Thoracic aorta (tissue), 2 donors: ENCODE data around the gene VWC2. TPM values are rescaled to one million over a fixed set of nuclear protein-coding genes. Genes with fewer than 3 reads are reported as not detected.

Source experiments
- ATAC-seq: fragments of 150-250 bp; one replicate; pipeline ENCODE4 v1.8.0; 2017; ENCODE audit warnings: low read depth; ENCODE audit not compliant: insufficient number of reproducible peaks, low FRiP score
- DNase-seq: peaks from one replicate; pipeline ENCODE4 v3.0.0-alpha.2; 2020; ENCODE audit warnings: low spot score
- H3K27ac ChIP-seq, 2 donors: fragments of 200-600 bp; sonication (generic); 1 replicate in 1 of 2; 2 replicates in 1 of 2; pipeline ENCODE4 v1.5.1; 2016; ENCODE audit warnings: mild to moderate bottlenecking in 2 of 2, moderate library complexity in 2 of 2
- H3K27me3 ChIP-seq: fragments of 200-600 bp; sonication (generic); replicated peaks from 2 replicates; pipeline ENCODE4 v1.6.0; 2016; ENCODE audit warnings: mild to moderate bottlenecking; ENCODE audit not compliant: insufficient read depth
- H3K36me3 ChIP-seq: fragments of 200-600 bp; sonication (generic); one replicate; pipeline ENCODE4 v1.5.1; 2016
- H3K4me1 ChIP-seq, 2 donors: fragments of 200-600 bp; sonication (generic); 1 replicate in 1 of 2; 2 replicates in 1 of 2; pipeline versions ENCODE4 v1.5.1 to v1.6.0; 2016; ENCODE audit warnings: low read depth in 2 of 2, mild to moderate bottlenecking in 1 of 2; ENCODE audit not compliant: control insufficient read depth in 1 of 2
- H3K4me3 ChIP-seq: fragments of 200-600 bp; sonication (generic); 2 replicates; pipeline ENCODE4 v1.5.1; 2016; ENCODE audit warnings: mild to moderate bottlenecking
- H3K9me3 ChIP-seq: fragments of 200-600 bp; sonication (generic); 2 replicates; pipeline ENCODE4 v1.5.1; 2016
- CTCF ChIP-seq: fragments of 200-600 bp; sonication (generic); IDR thresholded peaks from one replicate; pipeline ENCODE4 v1.5.1; 2019; ENCODE audit warnings: antibody characterized with exemption
- total RNA-seq, 2 donors: library from RNA; depleted of rRNA; stranded (reverse); fragments of >200 nt; gene quantifications; one replicate each; pipeline versions ENCODE4 v1.1.0 to v1.2.3, GENCODE V29; 2016

VWC2 gene
- total RNA-seq, 2 donors from 2014 or later = 0.14 TPM; not detected in 1

DNA sequence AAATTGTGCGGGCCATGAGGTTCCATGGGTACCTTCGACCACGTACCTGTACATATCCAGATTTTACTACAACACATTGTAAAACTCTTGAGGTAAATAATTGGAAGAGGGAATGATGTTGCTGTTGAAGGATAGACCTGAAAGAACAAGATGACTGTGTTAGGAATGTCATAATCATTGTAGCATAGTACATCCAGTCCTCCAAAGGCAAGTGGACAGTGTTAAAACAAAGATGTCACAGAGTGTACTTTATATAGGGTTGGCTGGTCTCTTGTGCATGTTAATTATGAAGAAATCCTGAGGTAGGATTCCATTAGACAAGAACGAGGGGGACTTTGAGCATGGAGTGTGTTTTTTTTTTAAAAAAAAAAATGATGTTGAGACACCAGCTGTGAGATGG lies 30.4 kb downstream of the VWC2 start:
- H3K27ac ChIP-seq = no peak overlapping the region
- H3K9me3 ChIP-seq = no peaks in the 10 kb centered on the region
- no peaks in the 10 kb centered on the region for H3K36me3 ChIP-seq
- no peak overlapping the region for H3K4me3 ChIP-seq
- H3K27me3 ChIP-seq = no peaks in the 10 kb centered on the region
- ATAC-seq = no peak
- DNase-seq = no peak
- H3K4me1 ChIP-seq = no peaks in the 10 kb centered on the region
- no peak for TF ChIP-seq CTCF

DNA sequence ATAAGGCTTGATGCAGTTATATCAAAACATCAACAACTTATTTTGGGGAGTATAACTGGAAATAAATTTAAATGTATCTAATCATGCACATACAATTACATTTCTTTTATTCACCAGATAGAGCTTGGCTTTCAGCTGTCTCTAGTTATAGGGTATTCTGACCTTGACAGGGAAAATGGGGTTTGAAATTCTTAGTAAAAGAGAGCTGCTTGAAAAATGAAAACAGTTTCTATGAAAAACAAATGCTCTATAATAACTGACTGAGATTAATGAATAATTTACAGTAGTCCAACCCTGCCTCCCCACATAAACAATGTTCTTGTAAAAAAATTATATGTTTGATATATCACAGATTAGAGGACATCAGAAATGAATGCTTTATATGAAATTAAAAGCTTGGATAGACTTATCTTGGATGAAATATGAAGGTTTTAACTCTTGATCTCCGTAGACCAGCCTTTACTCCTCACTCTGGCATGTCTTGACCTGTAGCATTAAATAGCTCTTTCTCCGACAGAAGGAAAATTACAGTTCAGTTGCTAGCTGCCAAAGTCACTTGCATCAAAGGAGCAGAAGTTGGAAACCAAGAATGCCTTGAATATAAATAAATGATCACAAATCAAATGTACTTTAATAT lies 32.1 kb downstream of the VWC2 start:
- no peaks in the 10 kb centered on the region for H3K4me1 ChIP-seq
- no peak for TF ChIP-seq CTCF
- H3K27me3 ChIP-seq = no peaks in the 10 kb centered on the region
- DNase-seq (no peak), ATAC-seq (no peak)
- H3K27ac ChIP-seq = no peak overlapping the region
- H3K36me3 ChIP-seq = no peaks in the 10 kb centered on the region
- no peak overlapping the region for H3K4me3 ChIP-seq
- no peaks in the 10 kb centered on the region for H3K9me3 ChIP-seq

GRCh38 chr7:49812534-49812933 lies 39.1 kb downstream of the VWC2 start:
- H3K4me3 ChIP-seq = no peak overlapping the region
- DNase-seq (no peak), ATAC-seq (no peak)
- no peak for TF ChIP-seq CTCF
- H3K4me1 ChIP-seq = no peaks in the 10 kb centered on the region
- H3K36me3 ChIP-seq = no peaks in the 10 kb centered on the region
- H3K27me3 ChIP-seq = no peaks in the 10 kb centered on the region
- no peaks in the 10 kb centered on the region for H3K9me3 ChIP-seq
- H3K27ac ChIP-seq = no peak overlapping the region

DNA sequence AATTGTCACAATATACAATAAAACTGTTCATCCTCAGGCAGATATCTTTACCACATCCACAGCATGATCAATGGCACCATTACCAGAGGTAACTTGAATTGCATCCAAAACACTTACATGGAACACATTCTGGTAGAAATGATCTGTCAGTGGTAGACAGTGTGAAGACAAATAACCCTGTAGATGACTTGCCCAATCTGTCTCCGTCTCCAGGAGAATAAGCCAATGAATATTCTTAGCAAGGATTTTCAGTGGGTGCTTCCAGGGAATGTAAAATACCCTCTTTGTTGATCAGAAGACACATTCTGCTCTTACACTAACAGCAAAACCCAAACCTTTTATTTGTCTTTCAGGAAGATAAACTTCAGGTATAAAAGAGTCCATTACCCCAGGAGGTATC lies 43.8 kb downstream of the VWC2 start:
- TF ChIP-seq CTCF = no peak
- no peak overlapping the region for H3K4me3 ChIP-seq
- H3K4me1 ChIP-seq = no peaks in the 10 kb centered on the region
- H3K9me3 ChIP-seq = no peaks in the 10 kb centered on the region
- no peaks in the 10 kb centered on the region for H3K27me3 ChIP-seq
- DNase-seq (no peak), ATAC-seq (no peak)
- H3K27ac ChIP-seq = no peak overlapping the region
- no peaks in the 10 kb centered on the region for H3K36me3 ChIP-seq

DNA sequence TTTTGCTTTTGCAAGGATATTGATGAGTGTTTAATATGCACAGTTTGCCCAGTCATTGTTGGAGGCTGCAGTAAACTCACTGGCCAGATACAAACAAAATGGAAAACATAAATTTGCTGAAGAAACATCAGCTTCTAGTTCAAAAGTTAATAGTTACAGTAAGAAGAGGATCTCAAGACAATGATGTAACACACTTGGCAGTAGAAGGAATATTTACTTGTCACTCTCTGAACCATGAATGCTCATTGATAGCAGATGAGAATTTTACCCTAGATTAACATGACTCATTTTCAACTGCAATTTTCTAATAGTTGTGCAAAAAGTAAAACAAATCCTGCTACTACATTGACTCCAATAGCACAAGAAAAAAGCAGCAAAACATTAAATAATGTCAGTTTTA lies 47.7 kb downstream of the VWC2 start:
- Histone ChIP-seq H3K4me3 (no peak overlapping the region), H3K27me3 (no peaks in the 10 kb centered on the region), H3K36me3 (no peaks in the 10 kb centered on the region), H3K9me3 (no peaks in the 10 kb centered on the region), H3K4me1 (no peaks in the 10 kb centered on the region), H3K27ac (no peak overlapping the region)
- ATAC-seq (no peak), DNase-seq (no peak)
- no peak for TF ChIP-seq CTCF
